CD14-positive monocyte (primary cell): Measurements from ENCODE around the gene AIRE. TPM values are rescaled to one million over a fixed set of nuclear protein-coding genes. Genes with fewer than 3 reads are reported as not detected.
A peak's percentile ranks its signal among the peaks of the same experiment; 100 is the strongest.

ENCODE experiments used
- DNase-seq, 3 donors: peaks; one replicate each; pipeline ENCODE4 v3.0.0-alpha.2; 2011 to 2022
- H2AFZ ChIP-seq: 2 replicates; pipeline ENCODE4 v1.6.0; 2012; ENCODE audit warnings: mild to moderate bottlenecking, low read depth, low read length, inconsistent platforms; ENCODE audit not compliant: insufficient read depth, poor library complexity, severe bottlenecking
- H3K27ac ChIP-seq, 2 donors: 1 replicate in 1 of 2; 2 replicates in 1 of 2; pipeline ENCODE4 v1.5.1; 2012 to 2013; ENCODE audit warnings: low read length in 2 of 2, control low read depth in 1 of 2, inconsistent platforms in 1 of 2, low read depth in 1 of 2, mild to moderate bottlenecking in 1 of 2
- H3K27me3 ChIP-seq, 2 donors: one replicate each; pipeline versions ENCODE4 v1.6.0 to v1.6.1; 2011 to 2013; ENCODE audit warnings: low read length in 2 of 2; ENCODE audit not compliant: control insufficient read depth in 2 of 2, insufficient read depth in 2 of 2
- H3K36me3 ChIP-seq, 2 donors: replicated peaks in 1 of 2; 1 replicate in 1 of 2; 2 replicates in 1 of 2; pipeline versions ENCODE4 v1.5.1 to v1.6.1; 2012 to 2013; ENCODE audit warnings: low read length in 2 of 2, control low read depth in 1 of 2, inconsistent platforms in 1 of 2, mild to moderate bottlenecking in 1 of 2; ENCODE audit not compliant: insufficient read depth in 2 of 2, control insufficient read depth in 1 of 2
- H3K4me1 ChIP-seq, 2 donors: 1 replicate in 1 of 2; 2 replicates in 1 of 2; pipeline versions ENCODE4 v1.5.1 to v1.6.1; 2012 to 2013; ENCODE audit warnings: low read length in 2 of 2, control low read depth in 1 of 2, inconsistent platforms in 1 of 2, mild to moderate bottlenecking in 1 of 2, moderate library complexity in 1 of 2; ENCODE audit not compliant: insufficient read depth in 2 of 2, control insufficient read depth in 1 of 2
- H3K4me2 ChIP-seq: replicated peaks from 2 replicates; pipeline ENCODE3; 2012; ENCODE audit warnings: low read length, moderate library complexity, mild to moderate bottlenecking; ENCODE audit not compliant: poor library complexity, severe bottlenecking; ENCODE audit errors: extremely low read depth
- H3K4me3 ChIP-seq, 3 experiments: fragments of 200-600 bp in 1 of 3; sonication (generic) in 1 of 3; replicated peaks in 1 of 3; 1 replicate in 2 of 3; 2 replicates in 1 of 3; pipeline ENCODE4 v1.5.1; 2011 to 2013; ENCODE audit warnings: low read length in 3 of 3, mild to moderate bottlenecking in 3 of 3, control low read depth in 2 of 3, low read depth in 2 of 3, inconsistent platforms in 1 of 3, moderate library complexity in 1 of 3
- H3K79me2 ChIP-seq: 2 replicates; pipeline ENCODE4 v1.6.0; 2012; ENCODE audit warnings: mild to moderate bottlenecking, control low read depth, inconsistent platforms, low read length, moderate library complexity; ENCODE audit not compliant: insufficient read depth
- H3K9ac ChIP-seq: 2 replicates; pipeline ENCODE4 v1.6.0; 2017; ENCODE audit warnings: low read length, mild to moderate bottlenecking; ENCODE audit not compliant: insufficient read depth, poor library complexity, severe bottlenecking
- H3K9me3 ChIP-seq, 2 donors: replicated peaks in 1 of 2; 1 replicate in 1 of 2; 2 replicates in 1 of 2; pipeline versions ENCODE4 v1.5.1 to v1.6.1; 2012 to 2013; ENCODE audit warnings: low read length in 2 of 2, control low read depth in 1 of 2; ENCODE audit not compliant: control insufficient read depth in 1 of 2, insufficient read depth in 1 of 2
- H4K20me1 ChIP-seq: 2 replicates; pipeline ENCODE4 v1.6.0; 2012; ENCODE audit warnings: mild to moderate bottlenecking, low read length, control low read depth, moderate library complexity; ENCODE audit not compliant: insufficient read depth
- H3K27ac Mint-ChIP-seq, 7 donors: one replicate each; pipeline ENCODE4 v1.8.0; 2020; ENCODE audit warnings: mild to moderate bottlenecking in 7 of 7, mixed read lengths in 7 of 7, moderate library complexity in 6 of 7, inconsistent platforms in 2 of 7
- H3K27me3 Mint-ChIP-seq, 3 donors: one replicate each; pipeline ENCODE4 v1.8.0; 2021 to 2022; ENCODE audit warnings: low read depth in 3 of 3, mild to moderate bottlenecking in 3 of 3, mixed read lengths in 3 of 3, moderate library complexity in 3 of 3, inconsistent platforms in 1 of 3
- H3K36me3 Mint-ChIP-seq, 2 donors: one replicate each; pipeline ENCODE4 v1.8.0; 2020; ENCODE audit warnings: mixed read lengths in 2 of 2, inconsistent platforms in 1 of 2, mild to moderate bottlenecking in 1 of 2
- H3K4me1 Mint-ChIP-seq: one replicate; pipeline ENCODE4 v1.8.0; 2020; ENCODE audit warnings: mild to moderate bottlenecking, mixed read lengths
- H3K4me3 Mint-ChIP-seq, 2 donors: one replicate each; pipeline ENCODE4 v1.8.0; 2020; ENCODE audit warnings: mild to moderate bottlenecking in 2 of 2, mixed read lengths in 2 of 2, moderate library complexity in 1 of 2
- H3K9me3 Mint-ChIP-seq, 7 donors: one replicate each; pipeline ENCODE4 v1.8.0; 2020 to 2022; ENCODE audit warnings: mixed read lengths in 7 of 7, mild to moderate bottlenecking in 6 of 7, moderate library complexity in 6 of 7, inconsistent platforms in 2 of 7
- WGBS: methylation state at CpG from one replicate; pipeline ENCODE4 v1.1.5; 2013; ENCODE audit warnings: missing lambda C conversion rate; ENCODE audit not compliant: insufficient coverage; 5-methylcytosine and 5-hydroxymethylcytosine counted together
- intact Hi-C, 2 donors: fragments of 100-400 bp; cut with micrococcal nuclease; formaldehyde crosslinking; loops; one replicate each; pipeline versions ENCODE4 v1.15.0 to v1.15.1; 2023
- polyA plus RNA-seq, 3 donors: library from polyadenylated mRNA; depleted of rRNA in 1 of 3; unstranded in 2 of 3; stranded (reverse) in 1 of 3; fragments of 300-500 nt in 2 of 3; fragments of >200 nt in 1 of 3; fragmentation: Illumina TruSeq in 2 of 3; gene quantifications; 1 replicate in 2 of 3; 2 replicates in 1 of 3; pipeline ENCODE4 v1.2.3, GENCODE V29; 2012 to 2021
- TF ChIP-seq, protein P1 (sequence below): fragments of 200-600 bp; IDR thresholded peaks from one replicate; pipeline ENCODE4 v1.8.0; 2022; ENCODE audit warnings: antibody characterized with exemption, mild to moderate bottlenecking

AIRE gene
- polyA plus RNA-seq, 3 donors: not detected

DNA sequence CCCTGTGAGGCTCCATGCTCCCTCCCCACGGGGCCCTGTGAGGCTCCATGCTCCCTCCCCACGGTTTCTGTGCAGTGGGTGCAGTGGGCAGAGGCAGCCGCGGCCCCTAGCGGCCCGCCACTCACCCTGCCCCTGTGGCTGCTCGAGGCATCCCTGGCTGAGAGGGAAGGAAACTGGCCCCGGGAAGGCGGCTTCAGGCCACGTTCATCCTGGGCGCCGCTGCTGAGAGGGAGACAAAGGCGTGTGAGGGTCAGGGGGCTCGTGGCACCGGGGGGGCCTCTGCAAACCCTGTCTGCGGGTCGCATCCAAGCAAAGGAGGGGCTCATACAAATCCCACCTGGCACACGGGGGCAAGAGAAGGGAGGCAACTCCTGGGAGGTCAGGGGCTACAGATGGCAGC, 45.0 kb downstream of the AIRE start:
- no peaks in the 10 kb centered on the region for H3K4me1 Mint-ChIP-seq
- no peak overlapping the region for H3K9ac ChIP-seq
- H3K27me3 ChIP-seq: no peaks in the 10 kb centered on the region
- no peaks in the 10 kb centered on the region for H3K9me3 Mint-ChIP-seq
- WGBS: 62% methylated on average over 16 of the region's 18 CpGs
- no peak overlapping the region for H3K27ac ChIP-seq
- H3K4me1 ChIP-seq: no peaks in the 10 kb centered on the region
- H4K20me1 ChIP-seq: peaks cover 13% of the 10 kb centered on the region
- H3K9me3 ChIP-seq: no peaks in the 10 kb centered on the region
- no peak overlapping the region for H2AFZ ChIP-seq
- H3K79me2 ChIP-seq: no peaks in the 10 kb centered on the region
- no peak overlapping the region for H3K4me2 ChIP-seq
- no peak for DNase-seq
- H3K27me3 Mint-ChIP-seq: no peaks in the 10 kb centered on the region
- peak overlapping the region in 1 of 7 donors; percentile 14 for H3K27ac Mint-ChIP-seq
- H3K4me3 Mint-ChIP-seq: no peak overlapping the region
- peaks cover 16 to 27% of the 10 kb centered on the region in 2 donors for H3K36me3 ChIP-seq
- H3K36me3 Mint-ChIP-seq: peaks cover 13 to 25% of the 10 kb centered on the region in 2 donors
- TF ChIP-seq, protein P1, sequence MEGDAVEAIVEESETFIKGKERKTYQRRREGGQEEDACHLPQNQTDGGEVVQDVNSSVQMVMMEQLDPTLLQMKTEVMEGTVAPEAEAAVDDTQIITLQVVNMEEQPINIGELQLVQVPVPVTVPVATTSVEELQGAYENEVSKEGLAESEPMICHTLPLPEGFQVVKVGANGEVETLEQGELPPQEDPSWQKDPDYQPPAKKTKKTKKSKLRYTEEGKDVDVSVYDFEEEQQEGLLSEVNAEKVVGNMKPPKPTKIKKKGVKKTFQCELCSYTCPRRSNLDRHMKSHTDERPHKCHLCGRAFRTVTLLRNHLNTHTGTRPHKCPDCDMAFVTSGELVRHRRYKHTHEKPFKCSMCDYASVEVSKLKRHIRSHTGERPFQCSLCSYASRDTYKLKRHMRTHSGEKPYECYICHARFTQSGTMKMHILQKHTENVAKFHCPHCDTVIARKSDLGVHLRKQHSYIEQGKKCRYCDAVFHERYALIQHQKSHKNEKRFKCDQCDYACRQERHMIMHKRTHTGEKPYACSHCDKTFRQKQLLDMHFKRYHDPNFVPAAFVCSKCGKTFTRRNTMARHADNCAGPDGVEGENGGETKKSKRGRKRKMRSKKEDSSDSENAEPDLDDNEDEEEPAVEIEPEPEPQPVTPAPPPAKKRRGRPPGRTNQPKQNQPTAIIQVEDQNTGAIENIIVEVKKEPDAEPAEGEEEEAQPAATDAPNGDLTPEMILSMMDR: no peak
- intact Hi-C loops: loop anchor here in 1 of 2 donors (10.0 kb wide), 2 partner anchors 54 to 546 kb away; partner anchors contain the start of gene RRP1
- H3K4me3 ChIP-seq: no peak overlapping the region

DNA sequence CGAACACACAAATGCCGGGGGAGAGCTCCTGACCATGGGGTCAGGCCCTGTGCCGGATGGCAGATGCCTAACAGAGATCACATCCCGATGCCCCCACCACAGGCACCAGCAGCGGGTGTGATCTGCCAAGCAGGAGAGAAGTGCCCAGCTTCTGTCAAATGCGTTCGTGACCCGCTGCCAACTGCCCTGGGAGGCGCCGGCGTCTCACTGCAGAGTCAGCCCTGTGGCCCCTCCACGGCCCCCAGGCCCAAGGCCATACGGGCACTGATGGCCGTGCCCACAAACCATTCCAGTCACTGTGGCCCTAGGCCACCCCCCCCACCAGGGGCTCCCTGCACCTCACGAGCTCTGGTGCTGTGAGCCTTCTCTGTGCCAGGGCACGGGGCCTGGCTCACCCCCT, 45.5 kb downstream of the AIRE start:
- no peak overlapping the region for H2AFZ ChIP-seq
- H4K20me1 ChIP-seq: peaks cover 13% of the 10 kb centered on the region
- H3K4me2 ChIP-seq: no peak overlapping the region
- no peaks in the 10 kb centered on the region for H3K79me2 ChIP-seq
- H3K4me1 ChIP-seq: no peaks in the 10 kb centered on the region
- H3K27ac ChIP-seq: no peak overlapping the region
- Mint-ChIP-seq H3K4me1 (no peaks in the 10 kb centered on the region), H3K27ac (no peak overlapping the region), H3K4me3 (no peak overlapping the region), H3K36me3 (peaks cover 13 to 22% of the 10 kb centered on the region in 2 donors), H3K9me3 (no peaks in the 10 kb centered on the region), H3K27me3 (peaks cover 0 to 1% (median 0%) of the 10 kb centered on the region in 3 donors)
- intact Hi-C loops: loop anchor here in 1 of 2 donors (10.0 kb wide), 2 partner anchors 54 to 546 kb away; partner anchors contain the start of gene RRP1
- H3K27me3 ChIP-seq: no peaks in the 10 kb centered on the region
- peaks cover 11 to 27% of the 10 kb centered on the region in 2 donors for H3K36me3 ChIP-seq
- H3K9me3 ChIP-seq: no peaks in the 10 kb centered on the region
- TF ChIP-seq, protein P1: no peak
- WGBS: 97% methylated on average over 16 of the region's 16 CpGs
- H3K9ac ChIP-seq: no peak overlapping the region
- H3K4me3 ChIP-seq: no peak overlapping the region
- DNase-seq: no peak
